Neural progenitor cell (in vitro differentiated cells): ENCODE measurements around the gene DIS3L.

Experiments used
- EZH2 ChIP-seq: fragments of 200-600 bp; sonication (generic); IDR thresholded peaks from 2 replicates; pipeline ENCODE4 v1.6.1; 2017; ENCODE audit warnings: antibody characterized with exemption, mild to moderate bottlenecking, moderate library complexity
- EZH2phosphoT487 ChIP-seq: fragments of 200-600 bp; sonication (generic); IDR thresholded peaks from 2 replicates; pipeline ENCODE4 v1.6.1; 2017; ENCODE audit warnings: antibody characterized with exemption
- TF ChIP-seq, protein P1 (sequence below): fragments of 200-600 bp; sonication (generic); IDR thresholded peaks from 2 replicates; pipeline ENCODE4 v1.5.1; 2017; ENCODE audit warnings: antibody characterized with exemption, mild to moderate bottlenecking

DNA sequence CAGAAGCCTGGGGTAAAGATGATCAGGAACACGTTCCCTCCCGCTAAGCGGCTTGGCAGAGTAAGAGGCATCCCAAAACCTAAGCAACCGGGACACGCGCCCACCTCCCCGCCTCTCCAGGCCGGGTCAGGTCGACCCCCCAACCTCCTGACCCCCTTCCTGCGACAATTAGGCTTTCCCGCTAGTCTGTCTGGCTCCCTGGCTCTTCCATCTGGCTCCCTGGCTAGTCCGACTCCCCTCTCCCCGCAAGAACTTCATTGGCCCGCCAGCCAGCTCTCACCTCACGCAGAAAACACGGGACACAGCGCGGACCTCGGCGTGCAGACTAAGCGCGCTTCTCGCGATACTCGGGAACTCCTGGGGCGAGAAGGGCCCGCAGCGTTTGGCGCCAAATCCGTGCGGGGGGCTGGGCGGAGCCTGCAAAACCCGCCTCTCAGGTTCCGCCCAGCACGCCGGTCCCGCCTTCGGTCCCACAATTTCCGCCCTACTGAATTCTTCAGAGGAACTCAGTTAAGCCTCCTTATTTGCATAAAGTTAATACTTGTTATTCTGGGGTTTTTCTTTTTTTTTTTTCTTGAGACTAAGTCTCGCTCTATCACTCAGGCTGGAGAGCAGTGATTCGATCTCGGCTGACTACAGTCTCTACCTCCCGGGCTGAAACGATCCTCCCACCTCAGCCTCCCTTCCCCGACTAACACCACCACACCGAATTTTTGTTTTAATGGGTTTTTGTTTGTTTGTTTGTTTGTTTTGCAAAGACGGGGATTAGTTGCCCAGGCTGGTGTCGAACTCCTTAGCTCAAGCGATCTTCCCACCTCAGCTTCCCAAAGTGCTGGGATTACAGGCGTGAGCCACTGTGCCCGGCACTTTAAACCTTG lies 63.2 kb downstream of the DIS3L start, which contains the start of gene TIPIN:
- TF ChIP-seq, protein P1, sequence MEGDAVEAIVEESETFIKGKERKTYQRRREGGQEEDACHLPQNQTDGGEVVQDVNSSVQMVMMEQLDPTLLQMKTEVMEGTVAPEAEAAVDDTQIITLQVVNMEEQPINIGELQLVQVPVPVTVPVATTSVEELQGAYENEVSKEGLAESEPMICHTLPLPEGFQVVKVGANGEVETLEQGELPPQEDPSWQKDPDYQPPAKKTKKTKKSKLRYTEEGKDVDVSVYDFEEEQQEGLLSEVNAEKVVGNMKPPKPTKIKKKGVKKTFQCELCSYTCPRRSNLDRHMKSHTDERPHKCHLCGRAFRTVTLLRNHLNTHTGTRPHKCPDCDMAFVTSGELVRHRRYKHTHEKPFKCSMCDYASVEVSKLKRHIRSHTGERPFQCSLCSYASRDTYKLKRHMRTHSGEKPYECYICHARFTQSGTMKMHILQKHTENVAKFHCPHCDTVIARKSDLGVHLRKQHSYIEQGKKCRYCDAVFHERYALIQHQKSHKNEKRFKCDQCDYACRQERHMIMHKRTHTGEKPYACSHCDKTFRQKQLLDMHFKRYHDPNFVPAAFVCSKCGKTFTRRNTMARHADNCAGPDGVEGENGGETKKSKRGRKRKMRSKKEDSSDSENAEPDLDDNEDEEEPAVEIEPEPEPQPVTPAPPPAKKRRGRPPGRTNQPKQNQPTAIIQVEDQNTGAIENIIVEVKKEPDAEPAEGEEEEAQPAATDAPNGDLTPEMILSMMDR, result no peak
- no peak for TF ChIP-seq EZH2
- TF ChIP-seq EZH2phosphoT487, result no peak
